GM23248 (cell line): ENCODE measurements around the gene CHST11. TPM values are rescaled to one million over a fixed set of nuclear protein-coding genes. Genes with fewer than 3 reads are reported as not detected.

ENCODE experiments used
- DNase-seq: peaks from one replicate; pipeline ENCODE4 v3.0.0-alpha.2; 2015
- H2AFZ ChIP-seq: fragments of 200-600 bp; sonication (generic); 2 replicates; pipeline ENCODE4 v1.6.1; 2016; ENCODE audit warnings: antibody characterized with exemption
- H3F3A ChIP-seq: fragments of 200-600 bp; sonication (generic); 2 replicates; pipeline ENCODE4 v1.6.1; 2016; ENCODE audit warnings: mild to moderate bottlenecking, antibody characterized with exemption, mixed run types; ENCODE audit not compliant: insufficient read depth
- H3K27ac ChIP-seq: fragments of 200-600 bp; sonication (generic); 2 replicates; pipeline ENCODE4 v1.5.1; 2016; ENCODE audit warnings: mild to moderate bottlenecking
- H3K27me3 ChIP-seq: fragments of 200-600 bp; sonication (generic); replicated peaks from 2 replicates; pipeline ENCODE4 v1.6.1; 2016; ENCODE audit warnings: mild to moderate bottlenecking; ENCODE audit not compliant: insufficient read depth
- H3K36me3 ChIP-seq: fragments of 200-600 bp; sonication (generic); 2 replicates; pipeline ENCODE4 v1.6.1; 2016; ENCODE audit warnings: low read depth, mild to moderate bottlenecking
- H3K4me1 ChIP-seq: fragments of 200-600 bp; sonication (generic); 2 replicates; pipeline ENCODE4 v1.6.1; 2016; ENCODE audit warnings: mild to moderate bottlenecking; ENCODE audit not compliant: insufficient read depth
- H3K4me2 ChIP-seq: fragments of 200-600 bp; sonication (generic); one replicate; pipeline ENCODE4 v1.6.1; 2016; ENCODE audit warnings: mild to moderate bottlenecking; ENCODE audit not compliant: unreplicated experiment
- H3K4me3 ChIP-seq: fragments of 200-600 bp; sonication (generic); 2 replicates; pipeline ENCODE4 v1.5.1; 2016; ENCODE audit warnings: mild to moderate bottlenecking
- H3K79me2 ChIP-seq: fragments of 200-600 bp; sonication (generic); 2 replicates; pipeline ENCODE4 v1.6.1; 2016; ENCODE audit warnings: mild to moderate bottlenecking; ENCODE audit not compliant: insufficient read depth
- H3K9ac ChIP-seq: fragments of 200-600 bp; sonication (generic); 2 replicates; pipeline ENCODE4 v1.6.1; 2016; ENCODE audit warnings: mild to moderate bottlenecking
- H3K9me2 ChIP-seq: fragments of 200-600 bp; sonication (generic); 2 replicates; pipeline ENCODE4 v1.6.1; 2016; ENCODE audit warnings: mixed run types, mild to moderate bottlenecking, moderate library complexity; ENCODE audit not compliant: insufficient read depth
- H3K9me3 ChIP-seq: fragments of 200-600 bp; sonication (generic); one replicate; pipeline ENCODE4 v1.6.1; 2017; ENCODE audit warnings: low read depth
- H4K20me1 ChIP-seq: fragments of 200-600 bp; sonication (generic); 2 replicates; pipeline ENCODE4 v1.6.0; 2016; ENCODE audit not compliant: insufficient read depth
- EZH2 ChIP-seq: fragments of 200-600 bp; sonication (generic); IDR thresholded peaks from 2 replicates; pipeline ENCODE4 v1.6.1; 2018; ENCODE audit warnings: antibody characterized with exemption, mild to moderate bottlenecking; ENCODE audit not compliant: insufficient read depth, poor library complexity, severe bottlenecking
- EZH2phosphoT487 ChIP-seq: fragments of 200-600 bp; sonication (generic); IDR thresholded peaks from 2 replicates; pipeline ENCODE4 v1.6.1; 2018; ENCODE audit warnings: antibody characterized with exemption, moderate library complexity, mild to moderate bottlenecking, low read depth; ENCODE audit not compliant: insufficient read depth
- WGBS, 2 experiments: methylation state at CpG; one replicate each; pipeline ENCODE4 v1.1.6; 2015 to 2017; ENCODE audit warnings: low lambda C conversion rate in 2 of 2, low coverage in 1 of 2; ENCODE audit errors: missing lambda C conversion rate in 2 of 2; 5-methylcytosine and 5-hydroxymethylcytosine counted together
- in situ Hi-C: fragments of 300-500 bp; cut with MboI; formaldehyde crosslinking; loops from 2 replicates; pipeline ENCODE4 v1.15.0; 2020
- polyA plus RNA-seq: library from polyadenylated mRNA; unstranded; fragments of >200 nt; fragmentation: Nextera tagmentation; extraction: Ambion mirVana; gene quantifications from 2 replicates; pipeline ENCODE4 v1.2.1, GENCODE V29; 2016
- total RNA-seq: library from RNA; depleted of rRNA; stranded (reverse); fragments of >200 nt; shearing (Covaris generic); gene quantifications from 2 replicates; pipeline ENCODE4 v1.2.3, GENCODE V29; 2014

Gene CHST11
- total and polyA plus RNA-seq, 2 experiments from 2014 or later: 3.7 to 5.4 TPM

DNA sequence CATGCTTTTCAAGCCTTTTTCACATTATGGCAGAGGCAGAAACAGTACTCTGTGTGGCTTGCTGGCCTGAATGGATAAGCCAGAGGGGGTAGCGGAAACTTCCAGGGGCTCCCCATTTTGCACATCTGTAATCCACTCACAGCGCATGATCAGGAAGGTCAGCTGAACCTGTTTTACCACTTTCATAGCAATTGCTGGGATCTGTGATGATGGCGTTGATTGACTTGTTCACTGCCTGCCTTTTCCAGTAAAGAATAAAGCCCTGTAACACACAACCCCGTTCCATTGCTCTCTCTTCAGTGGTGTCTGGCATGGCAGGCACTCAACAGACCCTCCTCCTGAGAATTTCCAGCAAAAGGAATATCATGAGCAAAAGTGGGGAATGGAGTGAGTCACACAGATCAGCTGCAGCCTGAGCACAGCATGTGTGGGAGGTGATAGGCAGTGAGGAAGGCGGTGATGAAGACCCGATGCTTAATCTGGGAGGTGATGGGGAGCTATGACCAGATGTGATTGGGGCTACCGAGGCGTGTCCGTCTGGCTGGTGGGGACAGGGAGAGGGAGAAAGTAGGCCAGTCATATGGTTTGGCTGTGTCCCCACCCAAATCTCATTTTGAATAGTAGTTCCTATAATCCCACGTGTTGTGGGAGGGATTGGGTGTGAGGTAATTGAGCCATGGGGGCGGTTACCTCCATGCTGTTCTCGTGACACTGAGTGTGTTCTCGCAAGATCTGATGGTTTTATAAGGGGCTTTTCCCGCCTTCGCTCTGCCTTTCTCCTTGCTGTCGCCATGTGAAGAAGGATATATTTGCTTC is 44.7 kb upstream of the CHST11 start:
- peaks cover 37% of the 10 kb centered on the region for H3K27me3 ChIP-seq
- no peaks in the 10 kb centered on the region for H3K9me2 ChIP-seq
- H3K4me1 ChIP-seq: no peaks in the 10 kb centered on the region
- no peaks in the 10 kb centered on the region for H4K20me1 ChIP-seq
- no peak overlapping the region for H3K4me2 ChIP-seq
- no peaks in the 10 kb centered on the region for H3F3A ChIP-seq
- TF ChIP-seq EZH2phosphoT487 (no peak), EZH2 (no peak)
- no peak overlapping the region for H3K27ac ChIP-seq
- WGBS, 2 experiments: 73 to 76% methylated on average over 16 of the region's 16 CpGs
- peak; percentile 28 for DNase-seq
- no peaks in the 10 kb centered on the region for H3K36me3 ChIP-seq
- no peak overlapping the region for H3K9ac ChIP-seq
- no peak overlapping the region for H2AFZ ChIP-seq
- no peaks in the 10 kb centered on the region for H3K79me2 ChIP-seq
- H3K9me3 ChIP-seq: no peaks in the 10 kb centered on the region
- in situ Hi-C loops: no loop called here
- H3K4me3 ChIP-seq: no peak overlapping the region

DNA sequence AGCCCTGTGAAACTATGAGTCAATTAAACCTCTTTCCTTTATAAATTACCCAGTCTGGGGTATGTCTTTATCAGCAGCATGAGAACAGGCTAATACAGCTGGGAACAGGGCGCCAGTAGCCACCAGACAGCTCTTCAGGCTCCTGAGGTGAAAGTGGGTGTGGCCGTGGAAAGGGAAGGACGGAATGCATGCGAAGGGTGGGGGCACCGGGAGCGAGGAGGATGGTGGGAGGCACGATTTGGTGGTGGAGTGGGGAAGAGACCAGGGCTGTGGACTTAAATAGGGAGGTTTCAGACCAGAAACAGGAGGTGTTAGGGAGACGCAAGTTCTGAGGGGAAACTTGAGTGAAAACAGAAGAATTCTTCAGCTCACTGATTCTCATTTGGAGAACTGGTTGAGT is 44.1 kb upstream of the CHST11 start:
- Histone ChIP-seq H3K9me2 (no peaks in the 10 kb centered on the region), H3K27me3 (peaks cover 33% of the 10 kb centered on the region), H3K36me3 (no peaks in the 10 kb centered on the region), H3F3A (no peaks in the 10 kb centered on the region), H3K9me3 (no peaks in the 10 kb centered on the region), H3K4me3 (no peak overlapping the region), H3K27ac (no peak overlapping the region), H3K79me2 (no peaks in the 10 kb centered on the region), H4K20me1 (no peaks in the 10 kb centered on the region), H3K9ac (no peak overlapping the region), H3K4me1 (no peaks in the 10 kb centered on the region), H3K4me2 (no peak overlapping the region), H2AFZ (no peak overlapping the region)
- WGBS, 2 experiments: 62 to 79% methylated on average over 8 of the region's 8 CpGs
- no peak for DNase-seq
- TF ChIP-seq EZH2: no peak
- in situ Hi-C loops: no loop called here

DNA sequence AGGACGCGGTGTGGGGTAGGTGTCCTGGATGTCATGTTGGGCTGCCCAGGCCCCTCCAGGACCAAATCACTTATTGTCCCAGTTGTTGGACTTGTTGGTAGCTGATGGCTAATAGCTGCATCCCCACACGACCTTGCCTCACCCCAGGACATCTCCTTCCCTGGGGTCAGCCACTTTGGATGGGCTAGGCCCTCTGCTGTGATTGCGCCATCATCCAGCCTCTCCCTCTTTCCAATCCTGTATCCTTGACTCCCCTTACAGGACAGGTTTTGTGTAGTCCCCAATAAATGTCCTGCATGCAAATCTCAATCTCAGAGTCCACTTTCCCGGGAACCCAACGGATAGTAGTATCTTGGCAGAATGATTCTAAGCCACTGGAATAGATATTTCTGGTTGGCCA is 43.4 kb upstream of the CHST11 start:
- no peak for DNase-seq
- H2AFZ ChIP-seq: no peak overlapping the region
- H3K36me3 ChIP-seq: no peaks in the 10 kb centered on the region
- H3K9me2 ChIP-seq: no peaks in the 10 kb centered on the region
- H3K79me2 ChIP-seq: no peaks in the 10 kb centered on the region
- H3K4me1 ChIP-seq: no peaks in the 10 kb centered on the region
- in situ Hi-C loops: no loop called here
- no peak overlapping the region for H3K9ac ChIP-seq
- H3K27me3 ChIP-seq: peaks cover 32% of the 10 kb centered on the region
- TF ChIP-seq EZH2 (no peak), EZH2phosphoT487 (no peak)
- no peaks in the 10 kb centered on the region for H3K9me3 ChIP-seq
- no peaks in the 10 kb centered on the region for H4K20me1 ChIP-seq
- no peaks in the 10 kb centered on the region for H3F3A ChIP-seq
- no peak overlapping the region for H3K27ac ChIP-seq
- no peak overlapping the region for H3K4me3 ChIP-seq
- no peak overlapping the region for H3K4me2 ChIP-seq
- WGBS, 2 experiments: 81 to 82% methylated on average over 6 of the region's 6 CpGs

DNA sequence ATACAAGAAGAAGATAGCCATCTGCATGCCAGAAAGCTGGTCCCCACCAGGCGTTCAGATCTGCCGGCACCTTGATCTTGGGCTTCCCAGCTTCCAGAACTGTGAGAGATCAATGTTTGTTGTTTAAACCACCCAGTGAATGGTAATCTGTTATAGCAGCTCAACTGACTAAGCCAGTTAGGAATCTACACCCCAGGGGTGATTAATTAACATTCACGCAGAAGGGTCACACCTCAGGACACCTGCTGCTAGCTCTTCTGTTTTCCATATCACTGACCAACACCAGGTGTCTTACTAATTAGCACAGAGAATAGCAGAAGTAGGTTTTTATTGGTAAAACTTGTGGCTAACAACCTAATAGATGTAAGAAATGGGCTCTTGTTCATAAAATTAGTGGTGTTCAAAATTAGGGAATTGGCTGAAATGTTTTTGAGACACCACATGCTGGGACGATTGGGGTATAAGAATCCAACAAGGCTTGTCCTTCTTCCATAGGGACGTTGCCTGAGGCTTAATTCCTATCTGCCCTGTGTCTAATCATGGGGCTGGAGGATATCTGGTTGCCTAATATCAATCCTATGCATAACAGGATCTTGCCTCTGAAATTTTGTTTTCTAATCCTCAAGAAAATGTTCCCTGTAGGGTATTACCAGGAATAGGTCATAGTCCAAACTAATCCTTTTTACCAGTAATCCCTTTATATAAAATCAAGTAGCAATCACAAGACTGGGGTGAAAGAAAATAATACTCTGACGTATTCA is 42.0 kb upstream of the CHST11 start:
- no peaks in the 10 kb centered on the region for H3K4me1 ChIP-seq
- TF ChIP-seq EZH2: no peak
- no peak for TF ChIP-seq EZH2phosphoT487

More for the DNA sequence above, 42.0 kb upstream of the CHST11 start:
- Histone ChIP-seq H3K27me3 (peaks cover 44% of the 10 kb centered on the region), H3F3A (no peaks in the 10 kb centered on the region), H3K9me3 (no peaks in the 10 kb centered on the region), H3K4me3 (no peak overlapping the region), H2AFZ (no peak overlapping the region), H3K27ac (no peak overlapping the region), H4K20me1 (no peaks in the 10 kb centered on the region), H3K9me2 (no peaks in the 10 kb centered on the region), H3K79me2 (no peaks in the 10 kb centered on the region), H3K4me2 (no peak overlapping the region), H3K9ac (no peak overlapping the region), H3K36me3 (no peaks in the 10 kb centered on the region)
- in situ Hi-C loops: no loop called here
- DNase-seq: no peak
- WGBS, 2 experiments: 49 to 52% methylated on average over 6 of the region's 6 CpGs
